GM21529 (cell line): ENCODE results near the gene FAM20C.

Experiments
- ATAC-seq: cut with Tn5 transposase; IDR thresholded peaks from one replicate; pipeline ENCODE4 v1.9.1; 2021; ENCODE audit not compliant: unreplicated experiment

FAM20C gene

GRCh38 chr7:191981-192649 is at the start of gene FAM20C:
Gene FAM20C (plus strand): TSS chr7:192571. CDS start chr7:193200, 629 bp downstream.
- ATAC-seq: no peak

- no peak for ATAC-seq
These were observed 49.1 kb upstream of the FAM20C start for GRCh38 chr7:143145-143751.

- no peak for ATAC-seq
These were observed 48.4 kb upstream of the FAM20C start for GRCh38 chr7:143811-144453.

- no peak for ATAC-seq
These were observed 47.9 kb upstream of the FAM20C start for GRCh38 chr7:144454-144826.

DNA sequence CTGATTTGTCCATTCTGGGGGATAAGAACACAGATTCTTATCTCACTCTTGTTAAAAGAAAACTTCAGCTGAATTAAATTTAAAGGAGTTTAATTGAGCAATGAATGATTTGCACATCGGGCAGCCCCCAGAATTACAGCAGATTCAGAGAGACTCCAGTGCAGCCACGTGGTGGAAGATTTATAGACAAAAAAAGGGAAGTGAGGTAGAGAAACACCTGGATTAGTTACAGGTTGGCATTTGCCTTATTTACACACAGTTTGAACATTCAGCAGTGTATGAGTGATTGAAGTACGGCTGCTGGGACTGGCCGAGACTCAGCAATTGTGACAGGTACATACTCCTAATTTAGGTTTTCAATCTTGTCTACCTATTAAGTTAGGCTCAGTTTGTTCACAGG is 46.5 kb upstream of the FAM20C start:
- no peak for ATAC-seq

GRCh38 chr7:148543-148931 is 43.8 kb upstream of the FAM20C start:
- ATAC-seq: no peak

DNA sequence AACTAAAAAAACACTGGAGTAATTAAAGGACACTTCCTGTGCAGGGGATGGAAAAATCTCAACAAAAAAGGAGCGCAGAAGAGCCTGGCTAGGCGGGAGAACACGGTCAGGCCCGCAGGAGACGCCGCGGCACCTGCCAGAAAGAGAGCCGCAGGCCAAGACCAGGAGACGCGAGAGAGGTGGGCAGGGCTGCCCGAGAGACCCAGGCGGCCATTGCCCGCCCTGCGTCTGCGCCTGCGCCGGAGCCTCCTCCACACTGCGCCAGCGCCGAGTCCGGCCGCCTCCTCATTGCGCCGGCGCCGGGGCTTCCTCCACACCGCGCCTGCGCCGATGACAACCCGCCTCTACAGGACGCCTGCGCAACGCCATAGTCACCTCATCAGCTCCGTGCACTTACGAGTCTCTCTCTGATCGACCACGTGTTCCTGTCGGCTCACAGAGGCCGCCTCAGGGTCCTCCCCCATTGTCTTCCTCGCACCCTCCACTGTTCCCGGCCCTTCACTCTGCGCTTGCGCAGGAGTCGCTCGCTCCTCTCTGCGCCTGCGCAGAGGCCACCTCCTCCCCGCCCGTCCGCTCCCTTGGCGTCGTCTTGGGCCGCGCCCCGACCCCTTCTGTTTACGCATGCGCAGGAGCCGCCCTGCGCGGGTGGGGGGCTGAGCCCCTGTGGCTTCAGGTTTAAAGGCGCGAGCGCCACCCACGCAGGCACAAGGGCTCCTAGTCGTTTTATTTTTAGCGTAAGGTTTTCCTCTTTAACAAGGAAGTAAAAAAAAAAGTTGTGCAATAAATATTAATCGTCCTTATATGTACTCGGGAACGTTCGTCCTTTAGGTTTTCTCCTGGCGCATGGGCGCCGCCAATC is 43.2 kb upstream of the FAM20C start:
- peak; percentile 95 for ATAC-seq

DNA sequence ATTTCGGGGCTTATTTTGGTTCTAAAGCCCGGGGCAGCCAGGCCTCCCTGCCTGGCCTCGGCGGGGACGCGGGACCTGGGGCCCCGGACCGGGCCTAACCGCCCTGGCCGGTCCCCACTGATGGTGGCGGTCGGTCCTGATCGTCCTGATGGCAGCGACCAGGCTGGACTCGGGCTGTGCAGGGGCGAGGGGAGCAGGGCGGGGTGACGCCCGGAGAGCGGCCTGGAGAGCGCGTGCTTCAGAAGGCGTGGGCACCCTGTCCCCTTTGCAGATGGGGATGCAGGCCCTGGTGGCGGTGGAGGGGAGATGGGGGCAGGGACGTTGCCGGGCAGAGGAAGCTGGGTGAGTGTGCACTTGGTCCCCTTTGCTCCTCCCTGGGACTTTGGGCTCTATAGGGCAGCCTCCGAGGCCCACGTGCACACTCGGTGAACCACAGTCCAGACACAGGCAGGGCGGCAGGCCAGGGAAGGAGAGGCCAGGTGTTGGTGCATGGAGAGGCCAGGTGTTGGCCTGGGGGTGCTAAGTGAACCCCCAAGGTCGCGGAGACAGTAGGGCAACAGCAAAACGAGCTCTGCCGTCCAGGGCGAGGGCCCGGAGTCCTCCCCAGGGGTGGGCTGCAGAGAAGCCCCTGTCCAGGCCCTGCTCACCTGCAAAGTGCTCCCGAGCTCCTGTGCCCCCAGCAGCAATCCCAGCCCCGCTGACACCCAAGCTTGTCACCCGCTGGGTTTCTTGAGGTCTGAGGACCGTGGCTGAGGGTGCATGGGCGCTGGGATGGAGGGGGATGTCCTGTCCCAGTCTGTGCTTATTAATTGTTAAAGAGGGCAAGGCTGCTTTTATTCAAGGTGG is 42.4 kb upstream of the FAM20C start:
- ATAC-seq: no peak

GRCh38 chr7:150811-151221 is 41.6 kb upstream of the FAM20C start:
- ATAC-seq: no peak

- no peak for ATAC-seq
These were observed 40.9 kb upstream of the FAM20C start for GRCh38 chr7:151346-152050.

- no peak for ATAC-seq
These were observed 39.5 kb upstream of the FAM20C start for GRCh38 chr7:152702-153391.

DNA sequence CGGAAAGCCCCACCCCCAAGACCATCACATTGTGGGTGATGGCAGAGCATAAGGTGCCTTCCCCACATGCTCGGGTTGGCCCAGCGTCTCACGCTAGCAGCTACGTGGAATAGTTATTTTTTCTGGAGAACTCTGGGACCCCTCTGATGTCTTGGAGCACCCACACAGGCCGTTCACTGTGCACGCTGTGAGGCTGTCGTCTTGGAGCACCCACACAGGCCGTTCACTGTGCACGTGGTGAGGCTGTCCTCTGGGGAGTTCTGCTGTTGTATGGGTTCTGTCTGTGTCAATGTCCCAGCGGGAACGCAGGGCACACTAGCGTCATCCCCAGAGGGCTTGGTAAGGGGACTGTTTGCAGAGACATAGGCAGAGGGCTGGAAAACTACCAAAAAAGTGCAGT is 38.8 kb upstream of the FAM20C start:
- ATAC-seq: no peak

DNA sequence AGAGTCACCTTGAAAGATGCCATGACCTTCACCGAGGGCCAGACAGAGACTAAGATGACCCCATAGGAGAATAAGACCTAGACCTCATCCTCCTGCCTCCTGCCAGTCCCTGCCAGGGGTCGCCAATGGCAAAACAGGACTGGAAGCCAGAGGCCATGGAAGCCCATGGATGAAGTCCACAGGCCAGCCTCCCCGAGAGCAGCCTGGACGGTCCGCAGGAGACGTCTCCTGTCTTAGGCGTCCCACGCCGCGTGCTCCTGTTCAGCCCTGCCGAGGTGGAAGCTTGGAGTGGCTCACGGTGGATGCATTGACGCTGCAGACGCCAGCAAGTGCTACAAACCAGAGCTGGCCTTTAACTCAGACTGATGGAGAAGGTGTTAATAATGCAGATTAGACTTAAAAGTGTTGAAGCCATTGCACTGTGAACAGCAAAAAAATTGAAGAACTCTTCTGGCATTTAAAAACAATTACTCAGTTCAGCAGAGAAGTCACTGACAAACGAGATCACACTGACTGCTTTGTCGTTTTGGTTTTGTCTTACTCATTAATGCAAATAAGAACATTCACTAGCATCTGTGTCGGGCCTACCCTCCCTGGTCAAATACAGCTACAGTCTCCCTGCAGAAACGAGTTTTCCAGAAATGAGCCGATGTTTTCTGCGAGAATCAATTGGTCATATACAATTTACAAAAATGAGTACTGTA is 38.1 kb upstream of the FAM20C start:
- ATAC-seq: no peak

DNA sequence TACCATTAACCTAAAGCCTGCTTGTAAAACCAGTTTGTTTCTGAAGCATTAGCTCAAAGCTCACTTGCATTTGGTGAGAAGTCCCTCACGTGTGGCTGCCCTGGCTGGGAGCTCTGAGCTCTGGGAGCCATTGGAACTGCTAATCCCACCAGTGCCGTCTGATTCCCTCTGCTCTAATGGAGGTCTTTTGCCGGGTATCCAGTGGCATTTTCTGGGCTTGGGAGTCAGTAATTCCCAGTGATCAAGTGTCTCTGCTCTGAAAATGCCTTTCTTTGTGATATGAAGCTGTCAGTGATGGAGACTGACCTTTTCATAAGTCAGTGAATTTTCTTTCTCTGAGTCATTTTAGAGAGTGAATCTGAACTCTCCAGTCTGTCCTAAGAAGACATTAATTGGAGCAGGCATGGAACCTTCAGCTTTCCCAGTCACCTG is 36.9 kb upstream of the FAM20C start:
- no peak for ATAC-seq

DNA sequence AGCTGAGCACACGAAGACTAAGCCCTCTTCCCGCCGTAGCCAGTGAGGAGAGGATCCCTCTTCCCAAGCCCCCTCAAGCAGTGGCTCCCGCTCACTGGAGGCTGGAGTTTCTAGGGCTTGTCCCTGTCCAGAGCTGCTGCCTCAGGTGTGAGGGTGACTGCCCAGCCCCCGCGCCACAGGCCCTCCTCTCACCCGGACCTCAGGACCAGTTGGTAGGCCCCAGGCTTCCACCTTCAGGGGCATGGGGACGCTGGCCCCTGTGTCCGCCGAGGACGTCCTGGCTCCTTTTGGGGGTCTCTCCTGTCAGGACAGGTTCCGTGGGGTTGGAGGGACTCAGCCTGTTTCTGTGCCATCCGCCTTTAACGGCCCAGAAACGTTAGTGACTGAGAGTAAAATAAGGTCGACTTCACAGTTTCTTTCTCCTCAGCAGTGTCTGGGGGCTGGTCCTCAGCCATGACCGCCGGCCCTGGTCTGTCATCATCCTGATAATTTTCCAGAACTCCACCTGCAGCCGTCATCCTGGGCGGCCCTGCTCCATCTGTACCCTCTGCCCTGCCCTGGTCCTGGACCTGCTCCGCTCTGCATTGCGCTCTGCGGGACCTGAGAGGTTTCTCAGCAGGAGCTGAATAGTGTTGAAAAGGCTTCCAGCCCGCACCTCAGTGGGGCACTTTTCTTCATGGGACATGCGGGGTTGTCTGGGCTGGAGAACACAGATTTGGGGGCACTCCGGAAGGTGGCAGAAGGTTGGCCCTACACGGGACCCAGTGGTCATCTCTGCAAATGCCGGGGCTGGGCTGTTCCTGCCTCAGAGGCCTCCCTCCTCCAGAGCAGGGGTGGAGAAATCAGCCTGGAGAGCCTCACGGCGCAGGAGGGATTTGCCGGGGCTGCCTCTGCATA is 36.0 kb upstream of the FAM20C start:
- ATAC-seq: no peak

DNA sequence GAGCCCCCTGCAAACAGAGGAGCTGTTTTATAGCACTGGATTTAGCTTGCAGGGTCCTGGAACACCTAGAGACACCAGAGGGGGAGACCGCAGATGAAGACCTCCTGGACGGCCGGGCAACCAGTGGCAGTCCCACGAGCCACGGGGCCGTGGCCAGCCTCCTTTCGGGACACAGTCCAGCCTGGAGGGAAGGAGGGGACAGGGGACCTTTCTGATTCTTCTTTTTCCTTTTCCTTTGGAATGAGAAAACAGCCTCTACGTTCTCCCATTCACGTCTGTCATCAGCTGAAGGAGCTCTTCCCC is 35.4 kb upstream of the FAM20C start:
- no peak for ATAC-seq

DNA sequence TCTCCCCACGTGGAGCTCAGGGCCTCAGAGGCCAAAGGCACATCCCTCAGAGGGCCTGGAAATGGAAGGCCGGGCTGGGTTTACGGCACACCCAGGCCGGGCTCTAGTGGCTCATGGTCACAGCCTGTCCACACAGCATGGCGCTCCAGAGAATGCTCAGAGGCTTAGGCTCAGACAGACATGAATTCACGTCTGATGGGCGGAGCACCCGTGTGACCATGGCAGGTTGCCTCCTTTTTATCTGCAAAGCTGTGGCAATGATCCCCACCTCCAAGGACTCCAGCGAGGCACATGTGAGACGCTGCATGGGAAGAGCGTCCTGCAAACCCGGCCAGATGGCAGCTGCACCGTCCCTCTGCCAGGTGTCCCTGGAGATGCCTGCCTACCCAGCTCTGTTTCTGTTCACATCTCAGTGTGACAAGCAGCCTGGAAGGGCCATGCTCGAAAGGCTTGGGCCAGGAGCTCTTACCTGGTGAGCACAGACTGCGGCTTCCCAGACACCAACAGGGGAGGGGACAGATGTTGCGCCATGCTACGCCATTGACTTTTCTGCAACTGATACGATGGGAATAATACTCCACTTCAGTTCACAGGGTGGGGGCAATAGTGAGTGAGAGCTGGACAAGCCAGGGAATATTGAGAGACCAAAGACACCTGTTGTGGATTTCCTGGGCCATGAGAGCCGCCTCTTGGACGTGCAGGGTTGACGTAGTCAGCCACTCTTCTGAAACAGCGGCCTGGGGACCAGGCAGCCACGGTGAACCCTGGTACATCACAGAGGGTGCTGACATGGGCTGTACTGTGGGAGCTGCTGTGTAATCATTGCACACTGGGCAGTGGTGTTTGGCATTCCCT is 34.4 kb upstream of the FAM20C start:
- ATAC-seq: no peak
